Loucy (cell line): ENCODE data around the gene SLC6A19.

Experiments used
- H2AFZ ChIP-seq: fragments of 200-600 bp; sonication (generic); 2 replicates; pipeline ENCODE4 v1.6.0; 2016; ENCODE audit warnings: antibody characterized with exemption, mild to moderate bottlenecking, low read length, moderate library complexity
- H3F3A ChIP-seq: fragments of 200-600 bp; 2 replicates; pipeline ENCODE4 v1.6.0; 2016; ENCODE audit warnings: antibody characterized with exemption, low read depth, mild to moderate bottlenecking
- H3K27me3 ChIP-seq: fragments of 200-600 bp; sonication (generic); 2 replicates; pipeline ENCODE4 v1.6.1; 2014; ENCODE audit warnings: low read length, mild to moderate bottlenecking; ENCODE audit not compliant: insufficient read depth, poor library complexity, severe bottlenecking
- H3K36me3 ChIP-seq: fragments of 200-600 bp; sonication (generic); 2 replicates; pipeline ENCODE4 v1.6.1; 2016; ENCODE audit warnings: low read length; ENCODE audit not compliant: insufficient read depth
- H3K4me1 ChIP-seq: fragments of 200-600 bp; sonication (generic); 2 replicates; pipeline ENCODE4 v1.5.1; 2014; ENCODE audit warnings: low read length, mild to moderate bottlenecking; ENCODE audit not compliant: insufficient read depth, poor library complexity, severe bottlenecking
- H3K4me2 ChIP-seq: fragments of 200-600 bp; sonication (generic); 2 replicates; pipeline ENCODE4 v1.6.0; 2014; ENCODE audit warnings: antibody characterized with exemption, low read length, low read depth, mild to moderate bottlenecking; ENCODE audit not compliant: poor library complexity, severe bottlenecking
- H3K4me3 ChIP-seq: fragments of 200-600 bp; sonication (generic); 2 replicates; pipeline ENCODE4 v1.5.1; 2014; ENCODE audit warnings: low read length, mild to moderate bottlenecking, mixed read lengths; ENCODE audit not compliant: poor library complexity, severe bottlenecking
- H3K79me2 ChIP-seq: fragments of 200-600 bp; sonication (generic); 2 replicates; pipeline ENCODE4 v1.6.1; 2014; ENCODE audit warnings: low read length; ENCODE audit not compliant: insufficient read depth
- H3K9ac ChIP-seq: fragments of 200-600 bp; sonication (generic); 2 replicates; pipeline ENCODE4 v1.6.0; 2014; ENCODE audit warnings: mild to moderate bottlenecking, low read depth, low read length, moderate library complexity; ENCODE audit not compliant: poor library complexity, severe bottlenecking
- H3K9me2 ChIP-seq: fragments of 200-600 bp; sonication (generic); replicated peaks from 2 replicates; pipeline ENCODE4 v1.6.1; 2016; ENCODE audit warnings: low read depth, low read length, mixed read lengths
- H3K9me3 ChIP-seq: fragments of 200-600 bp; sonication (generic); 2 replicates; pipeline ENCODE4 v1.6.1; 2014; ENCODE audit warnings: mild to moderate bottlenecking, antibody characterized with exemption, low read length, low read depth; ENCODE audit not compliant: insufficient read depth
- H4K20me1 ChIP-seq: fragments of 200-600 bp; sonication (generic); 2 replicates; pipeline ENCODE4 v1.6.0; 2014; ENCODE audit warnings: antibody characterized with exemption, low read length, mild to moderate bottlenecking; ENCODE audit not compliant: insufficient read depth, poor library complexity, severe bottlenecking
- CTCF ChIP-seq: fragments of 200-600 bp; sonication (generic); conservative IDR thresholded peaks from 2 replicates; pipeline ENCODE4 v1.5.1; 2014; ENCODE audit warnings: mild to moderate bottlenecking, antibody characterized with exemption, low read length
- EZH2phosphoT487 ChIP-seq: fragments of 200-600 bp; IDR thresholded peaks from 2 replicates; pipeline ENCODE4 v1.6.1; 2018; ENCODE audit warnings: antibody characterized with exemption, mild to moderate bottlenecking, moderate library complexity, borderline replicate concordance

The SLC6A19 gene

GRCh38 chr5:1222147-1222546 lies 20.8 kb downstream of the SLC6A19 start:
- Histone ChIP-seq H3K9me2 (no peaks in the 10 kb centered on the region), H4K20me1 (no peaks in the 10 kb centered on the region), H3K4me3 (no peak overlapping the region), H3K4me2 (no peak overlapping the region), H2AFZ (no peak overlapping the region), H3K4me1 (peaks cover 28% of the 10 kb centered on the region), H3K79me2 (no peaks in the 10 kb centered on the region), H3K9me3 (no peaks in the 10 kb centered on the region), H3K27me3 (no peaks in the 10 kb centered on the region), H3F3A (peaks cover 1% of the 10 kb centered on the region), H3K9ac (no peak overlapping the region), H3K36me3 (no peaks in the 10 kb centered on the region)
- no peak for TF ChIP-seq EZH2phosphoT487

GRCh38 chr5:1222621-1223277 lies 21.4 kb downstream of the SLC6A19 start:
- peaks cover 26% of the 10 kb centered on the region for H3K4me1 ChIP-seq
- H3K9me2 ChIP-seq = no peaks in the 10 kb centered on the region
- no peaks in the 10 kb centered on the region for H3K36me3 ChIP-seq
- H3K9ac ChIP-seq = no peak overlapping the region
- no peaks in the 10 kb centered on the region for H3K79me2 ChIP-seq
- H3K4me3 ChIP-seq = no peak overlapping the region
- H3K9me3 ChIP-seq = no peaks in the 10 kb centered on the region
- no peaks in the 10 kb centered on the region for H3K27me3 ChIP-seq
- H3K4me2 ChIP-seq = no peak overlapping the region
- TF ChIP-seq CTCF = no peak
- TF ChIP-seq EZH2phosphoT487 = no peak
- no peak overlapping the region for H2AFZ ChIP-seq
- no peaks in the 10 kb centered on the region for H4K20me1 ChIP-seq
- H3F3A ChIP-seq = peaks cover 7% of the 10 kb centered on the region

GRCh38 chr5:1223278-1223670 lies 21.9 kb downstream of the SLC6A19 start:
- H3K9ac ChIP-seq = no peak overlapping the region
- H3K79me2 ChIP-seq = no peaks in the 10 kb centered on the region
- H3K9me2 ChIP-seq = no peaks in the 10 kb centered on the region
- H3K9me3 ChIP-seq = no peaks in the 10 kb centered on the region
- peaks cover 26% of the 10 kb centered on the region for H3K4me1 ChIP-seq
- TF ChIP-seq EZH2phosphoT487 (no peak), CTCF (no peak)
- no peak overlapping the region for H2AFZ ChIP-seq
- no peaks in the 10 kb centered on the region for H4K20me1 ChIP-seq
- no peaks in the 10 kb centered on the region for H3K36me3 ChIP-seq
- H3F3A ChIP-seq = peaks cover 12% of the 10 kb centered on the region
- no peaks in the 10 kb centered on the region for H3K27me3 ChIP-seq
- H3K4me3 ChIP-seq = no peak overlapping the region
- H3K4me2 ChIP-seq = no peak overlapping the region

GRCh38 chr5:1224631-1225030 lies 23.2 kb downstream of the SLC6A19 start:
- H3K4me3 ChIP-seq = no peak overlapping the region

More at GRCh38 chr5:1224631-1225030, 23.2 kb downstream of the SLC6A19 start:
- TF ChIP-seq EZH2phosphoT487 (no peak), CTCF (no peak)
- peaks cover 15% of the 10 kb centered on the region for H3F3A ChIP-seq
- no peaks in the 10 kb centered on the region for H3K9me3 ChIP-seq
- no peaks in the 10 kb centered on the region for H3K9me2 ChIP-seq
- no peak overlapping the region for H2AFZ ChIP-seq
- H3K4me2 ChIP-seq = no peak overlapping the region
- H3K27me3 ChIP-seq = no peaks in the 10 kb centered on the region
- no peaks in the 10 kb centered on the region for H3K79me2 ChIP-seq
- no peak overlapping the region for H3K9ac ChIP-seq
- H3K4me1 ChIP-seq = peaks cover 36% of the 10 kb centered on the region
- H3K36me3 ChIP-seq = no peaks in the 10 kb centered on the region
- H4K20me1 ChIP-seq = no peaks in the 10 kb centered on the region
